ENCODE measurements around the gene UBE2Q2. TPM values are rescaled to one million over a fixed set of nuclear protein-coding genes. Genes with fewer than 3 reads are reported as not detected.

UBE2Q2 gene
- total and polyA plus RNA-seq, 9 of the 15 experiments (the other 6 are each of a cell fraction or from before 2014, with no cell fraction given): 6.2 to 24.0 (median 16.2) TPM

DNA sequence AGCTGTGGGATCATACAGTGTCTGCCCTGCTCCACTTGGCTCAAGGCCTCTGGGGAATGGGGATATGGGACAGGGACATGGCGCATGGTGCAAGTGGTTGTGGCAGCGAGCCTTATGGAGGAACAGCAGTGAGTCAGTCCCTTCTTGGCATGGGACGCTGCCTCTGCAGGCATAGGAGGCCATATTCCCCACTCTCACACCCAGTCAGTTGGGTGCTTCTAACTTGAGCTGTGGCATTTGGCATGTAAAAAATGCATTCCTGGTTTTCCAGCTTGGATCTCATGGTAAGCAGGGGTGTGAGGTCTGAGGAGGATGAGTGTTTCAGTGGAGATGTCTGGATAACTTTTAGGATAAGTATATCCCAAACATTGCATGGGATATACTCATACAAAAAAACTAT, 31.6 kb upstream of the UBE2Q2 start:
- CTCF ChIA-PET (ENCODE audit: low intra/inter-chr PET ratio): interaction anchor here (0.6 to 1.2 kb wide), 2 partner anchors 117 to 221 kb away, joined by 3 to 4 read pairs; no protein-coding TSS in a partner anchor
- Histone ChIP-seq H3K9ac (ENCODE audit: insufficient read depth in 1 of 2, low read depth in 2 of 2, low read length in 2 of 2) (no peak overlapping the region), H2AFZ (ENCODE audit: low read depth, low read length) (no peak overlapping the region), H3K4me2 (ENCODE audit: insufficient read depth, low read length) (no peak overlapping the region), H3K27me3 (ENCODE audit: control insufficient read depth in 2 of 2, insufficient read depth in 2 of 2, low read length in 2 of 2) (no peaks in the 10 kb centered on the region), H3K79me2 (ENCODE audit: control insufficient read depth, insufficient read depth, low read length) (no peaks in the 10 kb centered on the region), H3K9me1 (ENCODE audit: control insufficient read depth, insufficient read depth, low read length) (no peaks in the 10 kb centered on the region), H4K20me1 (replicated peaks; ENCODE audit: control insufficient read depth, insufficient read depth, low read length) (no peaks in the 10 kb centered on the region), H3K9me3 (replicated peaks; ENCODE audit: control insufficient read depth, insufficient read depth, low read depth, low read length) (0 out of 2 replicates have a peak, but pooled peaks cover 2% of the 10 kb centered on the region), H3K27ac (ENCODE audit: extremely low read depth, low read depth, low read length) (no peak overlapping the region), H3K4me3 (no peak overlapping the region), H3K4me1 (replicated peaks in 1 of 2; ENCODE audit: control insufficient read depth in 2 of 2, insufficient read depth in 2 of 2, low read length in 2 of 2) (peaks cover 0 to 3% of the 10 kb centered on the region in 2 experiments; a peak in 2 of 5 replicates), H3K36me3 (ENCODE audit: control insufficient read depth, insufficient read depth, low read length) (no peaks in the 10 kb centered on the region)
- FAIRE-seq (no peak), DNase-seq (ENCODE audit: extremely low read depth in 1 of 4, low spot score in 3 of 4) (no peak), ATAC-seq (no peak)
- POLR2A ChIA-PET: no interaction called here
- intact Hi-C loops (cut with micrococcal nuclease) (loop anchor here (2.0 to 10.0 kb wide), 3 partner anchors 91 to 327 kb away; partner anchors contain the start of genes FBXO22 and TMEM266), in situ Hi-C loops (cut with MboI) (loop anchor here (5.0 to 10.0 kb wide), 2 partner anchors 111 to 333 kb away; no protein-coding TSS in a partner anchor)
- 70% methylated on average over 3 of the region's 3 CpGs for WGBS (ENCODE audit: insufficient coverage, low coverage, missing lambda C conversion rate)
- BruUV-seq (replicated peaks): no TSS peak
- TF ChIP-seq, protein P1, sequence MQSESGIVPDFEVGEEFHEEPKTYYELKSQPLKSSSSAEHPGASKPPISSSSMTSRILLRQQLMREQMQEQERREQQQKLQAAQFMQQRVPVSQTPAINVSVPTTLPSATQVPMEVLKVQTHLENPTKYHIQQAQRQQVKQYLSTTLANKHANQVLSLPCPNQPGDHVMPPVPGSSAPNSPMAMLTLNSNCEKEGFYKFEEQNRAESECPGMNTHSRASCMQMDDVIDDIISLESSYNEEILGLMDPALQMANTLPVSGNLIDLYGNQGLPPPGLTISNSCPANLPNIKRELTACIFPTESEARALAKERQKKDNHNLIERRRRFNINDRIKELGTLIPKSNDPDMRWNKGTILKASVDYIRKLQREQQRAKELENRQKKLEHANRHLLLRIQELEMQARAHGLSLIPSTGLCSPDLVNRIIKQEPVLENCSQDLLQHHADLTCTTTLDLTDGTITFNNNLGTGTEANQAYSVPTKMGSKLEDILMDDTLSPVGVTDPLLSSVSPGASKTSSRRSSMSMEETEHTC (IDR thresholded peaks at IDR 0.05): no peak
- TF ChIP-seq SRSF1 (IDR thresholded peaks at IDR 0.05; ENCODE audit: low read depth, low read length): no peak
- 0 out of 4 replicates have a peak, but pooled peaks of 1 of the 2 experiments have one; percentile 46 for TF ChIP-seq HDAC1 (IDR thresholded peaks at IDR 0.05)
- TF ChIP-seq ZNF143 (CRISPR knock-in tag; IDR thresholded peaks at IDR 0.05): no peak
- TF ChIP-seq POLR2B (IDR thresholded peaks at IDR 0.05; ENCODE audit: low read depth, partially characterized antibody): no peak
- TF ChIP-seq HMGN3 (IDR thresholded peaks at IDR 0.05; ENCODE audit: borderline replicate concordance, extremely low read depth, insufficient read length, low read depth, low read length): no peak
- no peak for TF ChIP-seq MBD2 (IDR thresholded peaks at IDR 0.05; ENCODE audit: borderline replicate concordance, low read depth)

Measured in K562 (cell line).